DMS79 (cell line): ENCODE results near the gene BTF3L4.

ENCODE experiments used
- DNase-seq: peaks from one replicate; lab custom pipeline; 2025; lab: John Stamatoyannopoulos, UW

The BTF3L4 gene

GRCh38 chr1:52123622-52124021, 67.5 kb downstream of the BTF3L4 start:
- no peak for DNase-seq

- no peak for DNase-seq
These were observed 69.8 kb downstream of the BTF3L4 start for GRCh38 chr1:52125736-52126359.

GRCh38 chr1:52127181-52128180, 71.4 kb downstream of the BTF3L4 start:
- DNase-seq: peak; percentile 19

- no peak for DNase-seq
These were observed 83.9 kb downstream of the BTF3L4 start for GRCh38 chr1:52139817-52140540.
